ENCODE results near the gene TERT.

Gene TERT

GRCh38 chr5:1207555-1207954 is 87.3 kb downstream of the TERT start:
- Histone ChIP-seq H3K27ac (ENCODE audit: low read depth, low read length) (no peak overlapping the region), H3K79me1 (ENCODE audit: low read length) (no peaks in the 10 kb centered on the region), H3K4me2 (ENCODE audit: low read length) (no peak overlapping the region), H3K9ac (ENCODE audit: low read length) (no peak overlapping the region), H4K91ac (ENCODE audit: low read depth, low read length) (no peak overlapping the region), H2AK5ac (ENCODE audit: low read length) (no peak overlapping the region), H3K79me2 (ENCODE audit: control insufficient read depth, insufficient read depth, low read length, poor library complexity) (no peaks in the 10 kb centered on the region), H2AFZ (ENCODE audit: insufficient read depth, low read length, poor library complexity) (no peak overlapping the region), H3K14ac (ENCODE audit: low read length) (no peak overlapping the region), H4K8ac (ENCODE audit: low read depth, low read length) (no peak overlapping the region), H3K36me3 (ENCODE audit: control insufficient read depth in 1 of 2, insufficient read depth in 2 of 2, low read length in 2 of 2) (no peaks in the 10 kb centered on the region), H2BK12ac (ENCODE audit: low read length) (no peak overlapping the region), H2BK5ac (ENCODE audit: low read depth, low read length, poor library complexity) (no peak overlapping the region), H4K12ac (ENCODE audit: low read depth, low read length) (no peak overlapping the region), H3K18ac (ENCODE audit: low read length) (no peak overlapping the region), H3K4me3 (ENCODE audit: low read depth, low read length) (no peak overlapping the region), H3K4me1 (ENCODE audit: control insufficient read depth in 1 of 2, insufficient read depth in 2 of 2, low read length in 2 of 2) (no peaks in the 10 kb centered on the region), H3K23ac (ENCODE audit: low read length) (no peak overlapping the region), H3K27me3 (ENCODE audit: insufficient read depth, low read length) (no peaks in the 10 kb centered on the region), H3K4ac (ENCODE audit: low read depth, low read length) (no peak overlapping the region), H2BK120ac (ENCODE audit: insufficient read depth, low read length, poor library complexity) (no peak overlapping the region), H3K9me3 (ENCODE audit: insufficient read depth, low read depth, low read length) (peaks cover 5% of the 10 kb centered on the region)
- DNase-seq, result no peak
- WGBS (ENCODE audit: extremely low coverage, insufficient coverage, insufficient read length), result no CpG with 5 or more reads among the region's 6 CpGs

GRCh38 chr5:1206521-1207412 is 88.1 kb downstream of the TERT start:
- Histone ChIP-seq H2BK12ac (ENCODE audit: low read length) (no peak overlapping the region), H4K91ac (ENCODE audit: low read depth, low read length) (no peak overlapping the region), H2BK120ac (ENCODE audit: insufficient read depth, low read length, poor library complexity) (no peak overlapping the region), H3K9me3 (ENCODE audit: insufficient read depth, low read depth, low read length) (peaks cover 3% of the 10 kb centered on the region), H3K9ac (ENCODE audit: low read length) (no peak overlapping the region), H3K18ac (ENCODE audit: low read length) (no peak overlapping the region), H3K4me2 (ENCODE audit: low read length) (no peak overlapping the region), H3K14ac (ENCODE audit: low read length) (no peak overlapping the region), H4K12ac (ENCODE audit: low read depth, low read length) (no peak overlapping the region), H3K27ac (ENCODE audit: low read depth, low read length) (no peak overlapping the region), H3K36me3 (ENCODE audit: control insufficient read depth in 1 of 2, insufficient read depth in 2 of 2, low read length in 2 of 2) (no peaks in the 10 kb centered on the region), H3K4ac (ENCODE audit: low read depth, low read length) (no peak overlapping the region), H2AK5ac (ENCODE audit: low read length) (no peak overlapping the region), H3K27me3 (ENCODE audit: insufficient read depth, low read length) (no peaks in the 10 kb centered on the region), H3K79me1 (ENCODE audit: low read length) (no peaks in the 10 kb centered on the region), H3K23ac (ENCODE audit: low read length) (no peak overlapping the region), H3K4me3 (ENCODE audit: low read depth, low read length) (no peak overlapping the region), H2BK5ac (ENCODE audit: low read depth, low read length, poor library complexity) (no peak overlapping the region), H2AFZ (ENCODE audit: insufficient read depth, low read length, poor library complexity) (no peak overlapping the region), H3K4me1 (ENCODE audit: control insufficient read depth in 1 of 2, insufficient read depth in 2 of 2, low read length in 2 of 2) (no peaks in the 10 kb centered on the region), H3K79me2 (ENCODE audit: control insufficient read depth, insufficient read depth, low read length, poor library complexity) (no peaks in the 10 kb centered on the region), H4K8ac (ENCODE audit: low read depth, low read length) (no peak overlapping the region)
- no peak for DNase-seq
- no CpG with 5 or more reads among the region's 49 CpGs for WGBS (ENCODE audit: extremely low coverage, insufficient coverage, insufficient read length)

- Histone ChIP-seq H3K36me3 (ENCODE audit: control insufficient read depth in 1 of 2, insufficient read depth in 2 of 2, low read length in 2 of 2) (no peaks in the 10 kb centered on the region), H3K27ac (ENCODE audit: low read depth, low read length) (no peak overlapping the region), H3K4me2 (ENCODE audit: low read length) (no peak overlapping the region), H4K91ac (ENCODE audit: low read depth, low read length) (no peak overlapping the region), H3K79me2 (ENCODE audit: control insufficient read depth, insufficient read depth, low read length, poor library complexity) (no peaks in the 10 kb centered on the region), H3K4ac (ENCODE audit: low read depth, low read length) (no peak overlapping the region), H2BK12ac (ENCODE audit: low read length) (no peak overlapping the region), H2BK120ac (ENCODE audit: insufficient read depth, low read length, poor library complexity) (no peak overlapping the region), H3K9ac (ENCODE audit: low read length) (no peak overlapping the region), H3K14ac (ENCODE audit: low read length) (no peak overlapping the region), H2AFZ (ENCODE audit: insufficient read depth, low read length, poor library complexity) (no peak overlapping the region), H3K79me1 (ENCODE audit: low read length) (no peaks in the 10 kb centered on the region), H4K8ac (ENCODE audit: low read depth, low read length) (no peak overlapping the region), H3K4me1 (ENCODE audit: control insufficient read depth in 1 of 2, insufficient read depth in 2 of 2, low read length in 2 of 2) (no peaks in the 10 kb centered on the region), H3K18ac (ENCODE audit: low read length) (no peak overlapping the region), H2BK5ac (ENCODE audit: low read depth, low read length, poor library complexity) (no peak overlapping the region), H3K27me3 (ENCODE audit: insufficient read depth, low read length) (no peaks in the 10 kb centered on the region), H3K9me3 (ENCODE audit: insufficient read depth, low read depth, low read length) (peaks cover 2% of the 10 kb centered on the region), H3K23ac (ENCODE audit: low read length) (no peak overlapping the region), H2AK5ac (ENCODE audit: low read length) (no peak overlapping the region), H3K4me3 (ENCODE audit: low read depth, low read length) (no peak overlapping the region), H4K12ac (ENCODE audit: low read depth, low read length) (no peak overlapping the region)
- no peak for DNase-seq
- WGBS (ENCODE audit: extremely low coverage, insufficient coverage, insufficient read length), result no CpG with 5 or more reads among the region's 11 CpGs
These were observed 89.3 kb downstream of the TERT start for GRCh38 chr5:1205255-1206180.

- Histone ChIP-seq H2BK12ac (ENCODE audit: low read length) (no peak overlapping the region), H4K91ac (ENCODE audit: low read depth, low read length) (no peak overlapping the region), H2BK5ac (ENCODE audit: low read depth, low read length, poor library complexity) (no peak overlapping the region), H2BK120ac (ENCODE audit: insufficient read depth, low read length, poor library complexity) (no peak overlapping the region), H3K79me2 (ENCODE audit: control insufficient read depth, insufficient read depth, low read length, poor library complexity) (no peaks in the 10 kb centered on the region), H3K4me1 (ENCODE audit: control insufficient read depth in 1 of 2, insufficient read depth in 2 of 2, low read length in 2 of 2) (no peaks in the 10 kb centered on the region), H2AK5ac (ENCODE audit: low read length) (no peak overlapping the region), H3K4ac (ENCODE audit: low read depth, low read length) (no peak overlapping the region), H3K9ac (ENCODE audit: low read length) (no peak overlapping the region), H3K18ac (ENCODE audit: low read length) (no peak overlapping the region), H3K27me3 (ENCODE audit: insufficient read depth, low read length) (no peaks in the 10 kb centered on the region), H4K12ac (ENCODE audit: low read depth, low read length) (no peak overlapping the region), H3K14ac (ENCODE audit: low read length) (no peak overlapping the region), H3K9me3 (ENCODE audit: insufficient read depth, low read depth, low read length) (peaks cover 2% of the 10 kb centered on the region), H3K79me1 (ENCODE audit: low read length) (no peaks in the 10 kb centered on the region), H3K27ac (ENCODE audit: low read depth, low read length) (no peak overlapping the region), H3K4me3 (ENCODE audit: low read depth, low read length) (no peak overlapping the region), H4K8ac (ENCODE audit: low read depth, low read length) (no peak overlapping the region), H3K4me2 (ENCODE audit: low read length) (no peak overlapping the region), H3K36me3 (ENCODE audit: control insufficient read depth in 1 of 2, insufficient read depth in 2 of 2, low read length in 2 of 2) (no peaks in the 10 kb centered on the region), H3K23ac (ENCODE audit: low read length) (no peak overlapping the region), H2AFZ (ENCODE audit: insufficient read depth, low read length, poor library complexity) (no peak overlapping the region)
- WGBS (ENCODE audit: extremely low coverage, insufficient coverage, insufficient read length), result no CpG with 5 or more reads among the region's 18 CpGs
- DNase-seq, result peak in 1 of 2 donors; percentile 24
These were observed 90.1 kb downstream of the TERT start for GRCh38 chr5:1204693-1205242.

Data from trophoblast cell (in vitro differentiated cells and primary cell).